Smooth muscle cell (in vitro differentiated cells): Measurements from ENCODE around the gene ST6GALNAC2. TPM values are rescaled to one million over a fixed set of nuclear protein-coding genes. Genes with fewer than 3 reads are reported as not detected.

Experiments used
- DNase-seq: peaks from one replicate; lab custom pipeline; 2025; ENCODE audit not compliant: unreplicated experiment; lab: John Stamatoyannopoulos, UW
- H2AFZ ChIP-seq: fragments of 200-600 bp; sonication (generic); 2 replicates; pipeline ENCODE4 v1.6.0; 2016; ENCODE audit warnings: antibody characterized with exemption, low read depth, mild to moderate bottlenecking
- H3F3A ChIP-seq: fragments of 200-600 bp; sonication (generic); 2 replicates; pipeline ENCODE4 v1.6.0; 2017; ENCODE audit warnings: antibody characterized with exemption, low read depth
- H3K27ac ChIP-seq: fragments of 200-600 bp; sonication (generic); 2 replicates; pipeline ENCODE4 v1.5.1; 2016; ENCODE audit warnings: low read depth, mild to moderate bottlenecking
- H3K27me3 ChIP-seq: fragments of 200-600 bp; sonication (generic); 2 replicates; pipeline ENCODE4 v1.6.1; 2016; ENCODE audit warnings: low read depth, mild to moderate bottlenecking
- H3K36me3 ChIP-seq: fragments of 200-600 bp; sonication (generic); 2 replicates; pipeline ENCODE4 v1.5.1; 2016; ENCODE audit warnings: low read depth
- H3K4me1 ChIP-seq: fragments of 200-600 bp; sonication (generic); 2 replicates; pipeline ENCODE4 v1.5.1; 2016; ENCODE audit warnings: low read depth
- H3K4me2 ChIP-seq: fragments of 200-600 bp; sonication (generic); 2 replicates; pipeline ENCODE4 v1.6.0; 2016; ENCODE audit warnings: mild to moderate bottlenecking
- H3K4me3 ChIP-seq: fragments of 200-600 bp; sonication (generic); 2 replicates; pipeline ENCODE4 v1.5.1; 2016; ENCODE audit warnings: mild to moderate bottlenecking
- H3K79me2 ChIP-seq: fragments of 200-600 bp; sonication (generic); 2 replicates; pipeline ENCODE4 v1.6.0; 2016; ENCODE audit warnings: low read depth, mild to moderate bottlenecking
- H3K9ac ChIP-seq: fragments of 200-600 bp; sonication (generic); 2 replicates; pipeline ENCODE4 v1.6.0; 2016; ENCODE audit warnings: low read depth
- H3K9me3 ChIP-seq: fragments of 200-600 bp; sonication (generic); replicated peaks from 2 replicates; pipeline ENCODE4 v1.5.1; 2016; ENCODE audit warnings: low read depth
- H4K20me1 ChIP-seq: fragments of 200-600 bp; sonication (generic); 2 replicates; pipeline ENCODE4 v1.6.0; 2016; ENCODE audit warnings: low read depth
- WGBS: methylation state at CpG from one replicate; pipeline ENCODE4 v1.1.7; 2016; ENCODE audit warnings: low lambda C conversion rate; 5-methylcytosine and 5-hydroxymethylcytosine counted together
- polyA plus RNA-seq: library from polyadenylated mRNA; unstranded; fragments of >200 nt; fragmentation: Nextera tagmentation; extraction: Ambion mirVana; gene quantifications from 2 replicates; pipeline ENCODE4 v1.2.1, GENCODE V29; 2016
- total RNA-seq: library from RNA; depleted of rRNA; stranded (reverse); fragments of >200 nt; gene quantifications from 2 replicates; pipeline ENCODE4 v1.2.3, GENCODE V29; 2014
- TF ChIP-seq, protein P1 (sequence below): fragments of 200-600 bp; sonication (generic); IDR thresholded peaks from 2 replicates; pipeline ENCODE4 v1.5.1; 2017; ENCODE audit warnings: borderline replicate concordance, mild to moderate bottlenecking, antibody characterized with exemption; ENCODE audit not compliant: insufficient read depth, poor library complexity, severe bottlenecking

Gene ST6GALNAC2
- total and polyA plus RNA-seq, 2 experiments from 2014 or later: 1.2 to 6.9 TPM

- Histone ChIP-seq H3K36me3 (no peaks in the 10 kb centered on the region), H4K20me1 (no peaks in the 10 kb centered on the region), H3K4me1 (no peaks in the 10 kb centered on the region), H3K4me3 (no peak overlapping the region), H3K9me3 (no peaks in the 10 kb centered on the region), H3K4me2 (peak overlapping the region; percentile 3), H2AFZ (no peak overlapping the region), H3K27ac (no peak overlapping the region), H3K9ac (no peak overlapping the region), H3K27me3 (peaks cover 1% of the 10 kb centered on the region), H3F3A (no peaks in the 10 kb centered on the region), H3K79me2 (no peaks in the 10 kb centered on the region)
- no peak for DNase-seq
- WGBS: 18% methylated on average over 3 of the region's 3 CpGs
- TF ChIP-seq, protein P1, sequence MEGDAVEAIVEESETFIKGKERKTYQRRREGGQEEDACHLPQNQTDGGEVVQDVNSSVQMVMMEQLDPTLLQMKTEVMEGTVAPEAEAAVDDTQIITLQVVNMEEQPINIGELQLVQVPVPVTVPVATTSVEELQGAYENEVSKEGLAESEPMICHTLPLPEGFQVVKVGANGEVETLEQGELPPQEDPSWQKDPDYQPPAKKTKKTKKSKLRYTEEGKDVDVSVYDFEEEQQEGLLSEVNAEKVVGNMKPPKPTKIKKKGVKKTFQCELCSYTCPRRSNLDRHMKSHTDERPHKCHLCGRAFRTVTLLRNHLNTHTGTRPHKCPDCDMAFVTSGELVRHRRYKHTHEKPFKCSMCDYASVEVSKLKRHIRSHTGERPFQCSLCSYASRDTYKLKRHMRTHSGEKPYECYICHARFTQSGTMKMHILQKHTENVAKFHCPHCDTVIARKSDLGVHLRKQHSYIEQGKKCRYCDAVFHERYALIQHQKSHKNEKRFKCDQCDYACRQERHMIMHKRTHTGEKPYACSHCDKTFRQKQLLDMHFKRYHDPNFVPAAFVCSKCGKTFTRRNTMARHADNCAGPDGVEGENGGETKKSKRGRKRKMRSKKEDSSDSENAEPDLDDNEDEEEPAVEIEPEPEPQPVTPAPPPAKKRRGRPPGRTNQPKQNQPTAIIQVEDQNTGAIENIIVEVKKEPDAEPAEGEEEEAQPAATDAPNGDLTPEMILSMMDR: no peak
Measured at GRCh38 chr17:76594690-76595089, 9.0 kb upstream of the ST6GALNAC2 start.

- WGBS: 65% methylated on average over 4 of the region's 4 CpGs
- Histone ChIP-seq H2AFZ (no peak overlapping the region), H3K27ac (no peak overlapping the region), H3K27me3 (peaks cover 6% of the 10 kb centered on the region), H3K4me2 (no peak overlapping the region), H4K20me1 (no peaks in the 10 kb centered on the region), H3K9ac (no peak overlapping the region), H3K4me1 (no peaks in the 10 kb centered on the region), H3K79me2 (no peaks in the 10 kb centered on the region), H3K36me3 (no peaks in the 10 kb centered on the region), H3F3A (no peaks in the 10 kb centered on the region), H3K9me3 (no peaks in the 10 kb centered on the region), H3K4me3 (no peak overlapping the region)
- DNase-seq: no peak
- TF ChIP-seq, protein P1: no peak
Measured at GRCh38 chr17:76593959-76594358, 8.3 kb upstream of the ST6GALNAC2 start.

DNA sequence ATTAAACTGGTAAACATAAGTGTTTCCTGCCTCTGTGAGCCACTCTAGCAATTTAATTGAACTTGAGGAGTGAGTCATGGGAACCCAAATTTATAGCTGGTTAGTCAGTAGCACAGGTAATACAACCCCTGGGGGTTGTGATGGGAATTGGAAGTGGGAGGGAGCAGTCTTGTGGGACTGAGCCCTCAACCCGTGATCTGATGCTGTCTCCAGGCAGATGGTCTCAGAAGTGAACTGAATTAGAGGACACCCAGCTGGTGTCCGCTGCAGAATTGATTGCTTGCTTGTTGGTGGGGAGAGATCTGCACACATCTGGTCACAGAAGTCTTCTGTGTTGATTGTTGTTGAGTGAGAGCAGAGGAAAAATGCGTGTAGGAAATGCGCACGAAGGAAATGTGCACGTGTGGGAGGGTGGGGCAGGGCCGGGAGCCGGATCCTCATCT lies 7.7 kb upstream of the ST6GALNAC2 start:
- no peaks in the 10 kb centered on the region for H3F3A ChIP-seq
- no peaks in the 10 kb centered on the region for H3K4me1 ChIP-seq
- no peak overlapping the region for H3K9ac ChIP-seq
- H3K27me3 ChIP-seq: peaks cover 11% of the 10 kb centered on the region
- no peak overlapping the region for H3K4me2 ChIP-seq
- TF ChIP-seq, protein P1: no peak
- no peaks in the 10 kb centered on the region for H3K9me3 ChIP-seq
- H3K27ac ChIP-seq: no peak overlapping the region
- WGBS: 84% methylated on average over 8 of the region's 8 CpGs
- no peak overlapping the region for H3K4me3 ChIP-seq
- no peak for DNase-seq
- no peak overlapping the region for H2AFZ ChIP-seq
- H3K36me3 ChIP-seq: no peaks in the 10 kb centered on the region
- no peaks in the 10 kb centered on the region for H4K20me1 ChIP-seq
- no peaks in the 10 kb centered on the region for H3K79me2 ChIP-seq

DNA sequence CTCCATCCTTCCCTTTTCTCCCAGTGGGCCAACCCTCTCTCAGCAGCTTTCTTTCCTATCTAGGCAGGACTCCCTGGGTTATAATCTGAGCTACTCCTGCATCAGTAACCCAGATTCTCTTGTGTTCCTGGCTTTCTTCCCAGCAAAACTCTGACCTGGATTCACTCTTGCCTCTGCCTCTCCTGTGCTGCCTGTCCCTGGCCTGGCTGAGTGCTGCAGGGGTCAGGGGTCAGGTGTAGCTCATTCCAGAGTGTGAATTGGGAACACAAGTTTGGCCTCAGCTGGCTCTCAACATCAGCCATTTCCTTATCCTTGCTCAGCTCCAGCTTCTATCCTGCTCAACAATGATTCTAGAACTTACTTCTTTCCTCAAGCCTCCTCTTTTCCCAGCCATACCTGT lies 2.5 kb upstream of the ST6GALNAC2 start:
- Histone ChIP-seq H3K27me3 (peaks cover 61% of the 10 kb centered on the region), H3K27ac (no peak overlapping the region), H2AFZ (no peak overlapping the region), H3K4me3 (no peak overlapping the region), H3K79me2 (no peaks in the 10 kb centered on the region), H3F3A (no peaks in the 10 kb centered on the region), H3K9ac (no peak overlapping the region), H3K4me1 (peaks cover 17% of the 10 kb centered on the region), H4K20me1 (no peaks in the 10 kb centered on the region), H3K9me3 (no peaks in the 10 kb centered on the region), H3K36me3 (no peaks in the 10 kb centered on the region), H3K4me2 (no peak overlapping the region)
- TF ChIP-seq, protein P1: no peak
- no peak for DNase-seq
